Transverse colon (tissue), 4 donors: ENCODE data around the gene C4B.
"Not testable (repeated sequence)": the region's sequence is repeated elsewhere in the genome, so short reads cannot be mapped to it uniquely, and the experiment has no call there.

ENCODE experiments used
- CTCF ChIP-seq, 5 experiments: fragments of 200-600 bp in 3 of 5; fragments of 450-650 bp in 2 of 5; sonication (generic) in 3 of 5; IDR thresholded peaks; 1 replicate in 2 of 5; 2 replicates in 3 of 5; pipeline ENCODE4 v1.5.1; 2016 to 2017; ENCODE audit warnings: antibody characterized with exemption in 5 of 5, inconsistent platforms in 3 of 5, mild to moderate bottlenecking in 2 of 5, moderate library complexity in 1 of 5
- EP300 ChIP-seq: sonication (generic); formaldehyde crosslinking; IDR thresholded peaks from one replicate; pipeline ENCODE4 v1.6.1; 2017; ENCODE audit warnings: antibody characterized with exemption, low read depth
- POLR2A ChIP-seq: fragments of 450-650 bp; IDR thresholded peaks from one replicate; pipeline ENCODE4 v1.6.1; 2016; ENCODE audit warnings: antibody characterized with exemption, mild to moderate bottlenecking, moderate library complexity
- POLR2AphosphoS5 ChIP-seq, 3 donors: sonication (generic); formaldehyde crosslinking; IDR thresholded peaks; one replicate each; pipeline ENCODE4 v1.6.1; 2016; ENCODE audit warnings: antibody characterized with exemption in 3 of 3

DNA sequence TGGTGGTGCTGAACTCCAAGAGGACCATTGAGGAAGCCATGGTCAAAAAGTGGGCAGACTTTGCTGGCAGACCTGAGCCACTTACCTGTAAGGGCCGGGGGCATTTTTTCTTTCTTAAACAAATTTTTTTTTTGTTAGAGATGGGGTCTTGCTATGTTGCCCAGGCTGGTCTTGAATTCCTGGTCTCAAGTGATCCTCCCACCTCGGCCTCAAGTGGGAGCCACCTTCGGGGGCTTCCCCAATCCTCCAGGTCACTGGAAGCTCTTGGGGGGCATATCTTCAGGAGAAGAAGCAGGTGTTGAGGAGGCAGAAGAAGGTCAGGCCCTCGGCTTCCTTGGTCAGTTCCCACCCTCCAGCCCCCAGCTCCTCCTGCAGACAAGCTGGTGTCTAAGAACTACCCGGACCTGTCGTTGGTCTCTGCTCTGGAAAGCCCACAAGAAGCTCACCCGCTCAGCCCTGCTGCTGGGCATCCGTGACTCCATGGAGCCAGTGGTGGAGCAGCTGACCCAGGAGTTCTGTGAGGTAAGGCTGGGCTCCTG lies 8.5 kb upstream of the C4B start:
- not testable (repeated sequence) for TF ChIP-seq POLR2AphosphoS5 (IDR thresholded peaks at IDR 0.05); CTCF (IDR thresholded peaks at IDR 0.05); POLR2A; EP300
